DOHH2 (cell line): ENCODE measurements around the gene UBE4B.

Experiments used
- H3F3A ChIP-seq: fragments of 200-600 bp; sonication (generic), shearing (Covaris generic); 2 replicates; pipeline ENCODE4 v1.6.0; 2016; ENCODE audit warnings: antibody characterized with exemption, mild to moderate bottlenecking; ENCODE audit not compliant: control insufficient read depth, insufficient read depth
- H3K27ac ChIP-seq: fragments of 200-600 bp; sonication (generic); 2 replicates; pipeline ENCODE4 v1.5.1; 2014; ENCODE audit warnings: low read depth, mild to moderate bottlenecking, low read length, moderate library complexity
- H3K27me3 ChIP-seq: fragments of 200-600 bp; sonication (generic); 2 replicates; pipeline ENCODE4 v1.6.1; 2014; ENCODE audit warnings: mild to moderate bottlenecking, low read length, mixed read lengths; ENCODE audit not compliant: control insufficient read depth
- H3K36me3 ChIP-seq: fragments of 200-600 bp; sonication (generic); 2 replicates; pipeline ENCODE4 v1.6.1; 2014; ENCODE audit warnings: mild to moderate bottlenecking, low read length, moderate library complexity, mixed read lengths; ENCODE audit not compliant: control insufficient read depth
- H3K4me1 ChIP-seq: fragments of 200-600 bp; sonication (generic); 2 replicates; pipeline ENCODE4 v1.6.1; 2014; ENCODE audit warnings: mild to moderate bottlenecking, low read length, mixed read lengths; ENCODE audit not compliant: control insufficient read depth
- H3K4me2 ChIP-seq: fragments of 200-600 bp; sonication (generic); 2 replicates; pipeline ENCODE4 v1.6.0; 2014; ENCODE audit warnings: mild to moderate bottlenecking, low read length, moderate library complexity
- H3K4me3 ChIP-seq: fragments of 200-600 bp; sonication (generic); 2 replicates; pipeline ENCODE4 v1.5.1; 2014; ENCODE audit warnings: mild to moderate bottlenecking, low read length, mixed read lengths
- H3K79me2 ChIP-seq: fragments of 200-600 bp; sonication (generic); 2 replicates; pipeline ENCODE4 v1.6.1; 2014; ENCODE audit warnings: mild to moderate bottlenecking, low read length, mixed read lengths; ENCODE audit not compliant: control insufficient read depth
- H3K9me2 ChIP-seq: fragments of 200-600 bp; sonication (generic); replicated peaks from 2 replicates; pipeline ENCODE4 v1.6.1; 2014; ENCODE audit warnings: mild to moderate bottlenecking, low read length, mixed read lengths; ENCODE audit not compliant: control insufficient read depth
- H3K9me3 ChIP-seq: fragments of 200-600 bp; sonication (generic); 2 replicates; pipeline ENCODE4 v1.6.1; 2014; ENCODE audit warnings: antibody characterized with exemption, low read length, mixed read lengths; ENCODE audit not compliant: control insufficient read depth, insufficient read depth
- H4K20me1 ChIP-seq: fragments of 200-600 bp; sonication (generic); 2 replicates; pipeline ENCODE4 v1.6.0; 2014; ENCODE audit warnings: low read depth, mild to moderate bottlenecking, antibody characterized with exemption, low read length, moderate library complexity; ENCODE audit not compliant: control insufficient read depth, insufficient read depth
- CTCF ChIP-seq: fragments of 200-600 bp; sonication (generic); IDR thresholded peaks from one replicate; pipeline ENCODE4 v1.5.1; 2014; ENCODE audit warnings: antibody characterized with exemption, mild to moderate bottlenecking, low read depth, low read length; ENCODE audit not compliant: poor library complexity, severe bottlenecking
- EZH2phosphoT487 ChIP-seq: fragments of 200-600 bp; sonication (generic); IDR thresholded peaks from 2 replicates; pipeline ENCODE4 v1.6.1; 2017; ENCODE audit warnings: borderline replicate concordance, mild to moderate bottlenecking, antibody characterized with exemption, low read length, moderate library complexity, mixed read lengths

UBE4B gene

GRCh38 chr1:10060311-10061100 lies 27.7 kb downstream of the UBE4B start:
- Histone ChIP-seq H3F3A (no peaks in the 10 kb centered on the region), H4K20me1 (no peaks in the 10 kb centered on the region), H3K79me2 (peaks cover 35% of the 10 kb centered on the region), H3K27ac (no peak overlapping the region), H3K4me2 (no peak overlapping the region), H3K4me3 (no peak overlapping the region), H3K36me3 (no peaks in the 10 kb centered on the region), H3K9me3 (no peaks in the 10 kb centered on the region), H3K9me2 (no peaks in the 10 kb centered on the region), H3K4me1 (no peaks in the 10 kb centered on the region), H3K27me3 (no peaks in the 10 kb centered on the region)
- no peak for TF ChIP-seq EZH2phosphoT487
- no peak for TF ChIP-seq CTCF

- Histone ChIP-seq H3K9me2 (no peaks in the 10 kb centered on the region), H4K20me1 (no peaks in the 10 kb centered on the region), H3K9me3 (no peaks in the 10 kb centered on the region), H3K4me1 (no peaks in the 10 kb centered on the region), H3K27me3 (no peaks in the 10 kb centered on the region), H3F3A (no peaks in the 10 kb centered on the region), H3K4me3 (no peak overlapping the region), H3K4me2 (no peak overlapping the region), H3K79me2 (peaks cover 29% of the 10 kb centered on the region), H3K27ac (no peak overlapping the region), H3K36me3 (no peaks in the 10 kb centered on the region)
- TF ChIP-seq EZH2phosphoT487 (no peak), CTCF (no peak)
Observed at GRCh38 chr1:10061276-10061675, 28.5 kb downstream of the UBE4B start.

GRCh38 chr1:10063878-10064277 lies 31.1 kb downstream of the UBE4B start:
- H4K20me1 ChIP-seq: 0 out of 2 replicates have a peak, but pooled peaks cover 4% of the 10 kb centered on the region
- H3K4me3 ChIP-seq: no peak overlapping the region
- no peak overlapping the region for H3K4me2 ChIP-seq
- H3K27me3 ChIP-seq: no peaks in the 10 kb centered on the region
- TF ChIP-seq CTCF: no peak
- peaks cover 23% of the 10 kb centered on the region for H3K79me2 ChIP-seq
- H3K36me3 ChIP-seq: no peaks in the 10 kb centered on the region
- H3K27ac ChIP-seq: no peak overlapping the region
- peaks cover 6% of the 10 kb centered on the region for H3K4me1 ChIP-seq
- no peaks in the 10 kb centered on the region for H3K9me2 ChIP-seq
- no peaks in the 10 kb centered on the region for H3K9me3 ChIP-seq
- H3F3A ChIP-seq: no peaks in the 10 kb centered on the region
